Measurements from ENCODE around the gene KLHL1.
A peak's percentile ranks its signal among the peaks of the same experiment; 100 is the strongest.

Gene KLHL1

DNA sequence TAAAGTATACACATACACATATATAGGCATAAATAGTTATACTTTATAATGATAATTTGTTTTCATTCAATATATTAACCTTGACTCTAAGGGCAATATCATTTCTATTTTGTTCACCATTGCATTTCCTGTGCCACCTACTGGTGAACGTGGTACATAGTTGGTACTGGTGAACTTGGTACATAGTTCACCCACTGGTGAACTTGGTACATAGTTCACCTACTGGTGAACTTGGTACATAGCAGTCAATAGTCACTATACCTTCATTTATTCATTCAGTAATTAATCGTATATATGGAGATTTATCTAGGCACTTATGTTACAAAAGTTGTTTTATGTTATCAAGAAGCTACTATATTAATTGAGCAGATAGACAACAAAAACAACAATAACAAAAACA is 173.2 kb downstream of the KLHL1 start:
- Histone ChIP-seq H4K20me1 (ENCODE audit: insufficient read depth, low read length, poor library complexity, severe bottlenecking) (no peaks in the 10 kb centered on the region), H3K9me3 (ENCODE audit: insufficient read depth, low read depth, low read length) (no peaks in the 10 kb centered on the region), H3K36me3 (ENCODE audit: insufficient read depth, low read length) (no peaks in the 10 kb centered on the region), H3K4me2 (ENCODE audit: low read depth, low read length, poor library complexity, severe bottlenecking) (no peak overlapping the region), H3K27me3 (ENCODE audit: insufficient read depth, low read length, poor library complexity, severe bottlenecking) (no peaks in the 10 kb centered on the region), H2AFZ (ENCODE audit: low read length) (no peak overlapping the region), H3K4me1 (ENCODE audit: insufficient read depth, low read length, poor library complexity, severe bottlenecking) (no peaks in the 10 kb centered on the region), H3K4me3 (ENCODE audit: low read length, poor library complexity, severe bottlenecking) (no peak overlapping the region), H3F3A (ENCODE audit: low read depth) (no peaks in the 10 kb centered on the region), H3K9ac (ENCODE audit: low read depth, low read length, poor library complexity, severe bottlenecking) (no peak overlapping the region), H3K9me2 (replicated peaks; ENCODE audit: low read depth, low read length) (no peaks in the 10 kb centered on the region), H3K79me2 (ENCODE audit: insufficient read depth, low read length) (no peaks in the 10 kb centered on the region)
- no peak for TF ChIP-seq EZH2phosphoT487 (IDR thresholded peaks at IDR 0.05; ENCODE audit: borderline replicate concordance)
- TF ChIP-seq, protein P1, sequence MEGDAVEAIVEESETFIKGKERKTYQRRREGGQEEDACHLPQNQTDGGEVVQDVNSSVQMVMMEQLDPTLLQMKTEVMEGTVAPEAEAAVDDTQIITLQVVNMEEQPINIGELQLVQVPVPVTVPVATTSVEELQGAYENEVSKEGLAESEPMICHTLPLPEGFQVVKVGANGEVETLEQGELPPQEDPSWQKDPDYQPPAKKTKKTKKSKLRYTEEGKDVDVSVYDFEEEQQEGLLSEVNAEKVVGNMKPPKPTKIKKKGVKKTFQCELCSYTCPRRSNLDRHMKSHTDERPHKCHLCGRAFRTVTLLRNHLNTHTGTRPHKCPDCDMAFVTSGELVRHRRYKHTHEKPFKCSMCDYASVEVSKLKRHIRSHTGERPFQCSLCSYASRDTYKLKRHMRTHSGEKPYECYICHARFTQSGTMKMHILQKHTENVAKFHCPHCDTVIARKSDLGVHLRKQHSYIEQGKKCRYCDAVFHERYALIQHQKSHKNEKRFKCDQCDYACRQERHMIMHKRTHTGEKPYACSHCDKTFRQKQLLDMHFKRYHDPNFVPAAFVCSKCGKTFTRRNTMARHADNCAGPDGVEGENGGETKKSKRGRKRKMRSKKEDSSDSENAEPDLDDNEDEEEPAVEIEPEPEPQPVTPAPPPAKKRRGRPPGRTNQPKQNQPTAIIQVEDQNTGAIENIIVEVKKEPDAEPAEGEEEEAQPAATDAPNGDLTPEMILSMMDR (conservative IDR thresholded peaks at IDR 0.05; ENCODE audit: low read length) = peak; percentile 71

DNA sequence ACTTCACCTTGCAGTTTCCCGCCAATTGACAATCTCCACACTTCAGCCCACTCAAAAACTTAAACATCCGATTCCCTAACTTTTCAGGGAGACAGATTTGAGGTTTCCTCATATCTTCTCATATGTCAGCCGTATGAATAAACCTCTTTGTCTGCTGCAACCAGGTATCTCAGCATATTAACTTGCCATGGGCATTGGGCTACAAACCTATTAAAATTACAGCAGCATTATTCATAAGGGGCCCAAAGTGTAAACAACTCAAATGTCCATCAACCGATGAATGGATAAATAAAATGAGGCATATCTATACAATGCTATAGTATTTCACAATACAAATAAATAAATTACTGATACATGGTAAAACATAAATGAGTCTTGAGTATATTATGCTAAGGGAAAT is 180.0 kb downstream of the KLHL1 start:
- no peaks in the 10 kb centered on the region for H3K9me3 ChIP-seq (ENCODE audit: insufficient read depth, low read depth, low read length)
- H3K36me3 ChIP-seq (ENCODE audit: insufficient read depth, low read length) = no peaks in the 10 kb centered on the region
- no peaks in the 10 kb centered on the region for H4K20me1 ChIP-seq (ENCODE audit: insufficient read depth, low read length, poor library complexity, severe bottlenecking)
- no peaks in the 10 kb centered on the region for H3F3A ChIP-seq (ENCODE audit: low read depth)
- H3K4me3 ChIP-seq (ENCODE audit: low read length, poor library complexity, severe bottlenecking) = no peak overlapping the region
- H2AFZ ChIP-seq (ENCODE audit: low read length) = no peak overlapping the region
- no peak for TF ChIP-seq EZH2phosphoT487 (IDR thresholded peaks at IDR 0.05; ENCODE audit: borderline replicate concordance)
- TF ChIP-seq, protein P1 (conservative IDR thresholded peaks at IDR 0.05; ENCODE audit: low read length) = no peak
- H3K9ac ChIP-seq (ENCODE audit: low read depth, low read length, poor library complexity, severe bottlenecking) = no peak overlapping the region
- H3K79me2 ChIP-seq (ENCODE audit: insufficient read depth, low read length) = no peaks in the 10 kb centered on the region
- H3K9me2 ChIP-seq (replicated peaks; ENCODE audit: low read depth, low read length) = no peaks in the 10 kb centered on the region
- no peaks in the 10 kb centered on the region for H3K4me1 ChIP-seq (ENCODE audit: insufficient read depth, low read length, poor library complexity, severe bottlenecking)
- H3K4me2 ChIP-seq (ENCODE audit: low read depth, low read length, poor library complexity, severe bottlenecking) = no peak overlapping the region
- no peaks in the 10 kb centered on the region for H3K27me3 ChIP-seq (ENCODE audit: insufficient read depth, low read length, poor library complexity, severe bottlenecking)

DNA sequence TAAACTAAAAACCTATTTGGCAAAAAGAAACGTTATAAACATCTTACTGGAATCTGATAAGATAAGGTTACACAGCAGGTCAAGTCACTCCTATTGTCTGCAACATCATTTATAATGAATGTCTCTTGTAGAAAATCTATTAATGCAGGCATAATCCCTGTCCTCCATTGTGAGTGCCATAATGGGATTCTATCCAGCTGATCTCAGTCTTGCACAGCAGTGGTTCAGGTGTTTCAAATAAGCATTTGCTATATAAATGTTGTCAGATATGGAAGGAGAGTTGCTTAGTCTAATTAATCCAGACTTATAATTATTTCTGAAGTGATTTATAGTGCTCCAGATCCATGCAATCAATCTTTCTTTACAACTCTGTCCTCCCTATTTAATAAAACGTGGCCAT is 187.1 kb downstream of the KLHL1 start:
- H3K4me3 ChIP-seq (ENCODE audit: low read length, poor library complexity, severe bottlenecking) = no peak overlapping the region
- H3K27me3 ChIP-seq (ENCODE audit: insufficient read depth, low read length, poor library complexity, severe bottlenecking) = no peaks in the 10 kb centered on the region
- no peaks in the 10 kb centered on the region for H3K36me3 ChIP-seq (ENCODE audit: insufficient read depth, low read length)
- no peaks in the 10 kb centered on the region for H4K20me1 ChIP-seq (ENCODE audit: insufficient read depth, low read length, poor library complexity, severe bottlenecking)
- H3K79me2 ChIP-seq (ENCODE audit: insufficient read depth, low read length) = no peaks in the 10 kb centered on the region
- H3K4me1 ChIP-seq (ENCODE audit: insufficient read depth, low read length, poor library complexity, severe bottlenecking) = no peaks in the 10 kb centered on the region
- no peak overlapping the region for H3K9ac ChIP-seq (ENCODE audit: low read depth, low read length, poor library complexity, severe bottlenecking)
- no peak for TF ChIP-seq EZH2phosphoT487 (IDR thresholded peaks at IDR 0.05; ENCODE audit: borderline replicate concordance)
- TF ChIP-seq, protein P1 (conservative IDR thresholded peaks at IDR 0.05; ENCODE audit: low read length) = no peak
- H3K9me3 ChIP-seq (ENCODE audit: insufficient read depth, low read depth, low read length) = no peaks in the 10 kb centered on the region
- no peaks in the 10 kb centered on the region; the same call in 1 of the 2 replicates for H3K9me2 ChIP-seq (replicated peaks; ENCODE audit: low read depth, low read length)
- no peak overlapping the region for H3K4me2 ChIP-seq (ENCODE audit: low read depth, low read length, poor library complexity, severe bottlenecking)
- no peak overlapping the region for H2AFZ ChIP-seq (ENCODE audit: low read length)
- H3F3A ChIP-seq (ENCODE audit: low read depth) = no peaks in the 10 kb centered on the region

All from Loucy (cell line).